HEK293 (cell line): ENCODE results near the gene CHL1.

ENCODE experiments used
- CTCF ChIP-seq: fragments of 450-650 bp; formaldehyde crosslinking; IDR thresholded peaks from 2 replicates; pipeline ENCODE4 v1.5.1; 2016; ENCODE audit warnings: missing biosample characterization, missing genetic modification characterization
- ZBTB26 ChIP-seq: fragments of 450-650 bp; formaldehyde crosslinking; optimal IDR thresholded peaks from 2 replicates; pipeline ENCODE3; 2016; ENCODE audit warnings: missing biosample characterization, mild to moderate bottlenecking, missing genetic modification characterization
- ZNF211 ChIP-seq: fragments of 450-650 bp; formaldehyde crosslinking; IDR thresholded peaks from 2 replicates; pipeline ENCODE4 v1.5.1; 2016; ENCODE audit warnings: low read depth, missing biosample characterization, missing genetic modification characterization
- ZNF311 ChIP-seq: fragments of 450-650 bp; formaldehyde crosslinking; IDR thresholded peaks from 2 replicates; pipeline ENCODE4 v1.5.1; 2017; ENCODE audit warnings: missing biosample characterization, missing genetic modification characterization, borderline replicate concordance
- ZNF514 ChIP-seq: fragments of 450-650 bp; formaldehyde crosslinking; IDR thresholded peaks from 2 replicates; pipeline ENCODE4 v1.5.1; 2016; ENCODE audit warnings: missing biosample characterization, missing genetic modification characterization
- ZNF629 ChIP-seq: fragments of 450-650 bp; formaldehyde crosslinking; IDR thresholded peaks from 2 replicates; pipeline ENCODE4 v1.5.1; 2017; ENCODE audit warnings: missing biosample characterization, missing genetic modification characterization

- TF ChIP-seq CTCF (tag by site-specific recombination) (no peak), ZNF311 (tag by site-specific recombination) (no peak), ZNF514 (tag by site-specific recombination) (no peak), ZNF629 (tag by site-specific recombination) (no peak), ZBTB26 (no peak), ZNF211 (tag by site-specific recombination) (no peak)
These were observed 177.9 kb downstream of the CHL1 start for GRCh38 chr3:374459-374858.
